Measurements from ENCODE around the gene MSANTD1.

The MSANTD1 gene

DNA sequence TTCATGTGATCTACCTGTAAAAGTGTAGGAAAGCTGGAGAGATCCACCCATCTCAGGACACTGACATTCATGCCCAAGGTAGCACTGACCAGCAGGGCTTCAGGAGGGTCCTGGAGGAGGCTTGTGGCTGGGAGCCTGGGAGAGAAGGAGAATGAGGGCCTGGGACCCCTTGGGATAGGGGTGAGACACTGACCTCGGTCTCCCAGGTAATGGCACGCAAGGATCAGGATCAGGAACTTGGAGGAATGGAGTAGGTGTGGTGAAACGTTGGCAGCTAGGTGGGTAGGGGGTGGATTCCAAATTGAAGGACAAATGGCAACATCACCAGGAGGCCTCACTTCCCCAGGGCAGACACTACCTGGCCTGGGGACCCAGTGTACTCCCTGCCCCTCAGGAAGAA lies 31.5 kb downstream of the MSANTD1 start:
- Histone ChIP-seq H3K27me3 (ENCODE audit: low read depth, low read length) (no peaks in the 10 kb centered on the region), H3K36me3 (ENCODE audit: control insufficient read depth in 1 of 2, insufficient read depth in 2 of 2, low read length in 2 of 2) (no peaks in the 10 kb centered on the region), H3K4me1 (ENCODE audit: control insufficient read depth in 1 of 2, insufficient read depth in 2 of 2, low read length in 2 of 2) (no peaks in the 10 kb centered on the region), H3K27ac (ENCODE audit: low read length) (no peak overlapping the region), H3K4me3 (ENCODE audit: low read depth in 1 of 2, low read length in 2 of 2) (no peak overlapping the region), H3K9me3 (ENCODE audit: control insufficient read depth in 1 of 2, low read length in 2 of 2) (no peaks in the 10 kb centered on the region)

DNA sequence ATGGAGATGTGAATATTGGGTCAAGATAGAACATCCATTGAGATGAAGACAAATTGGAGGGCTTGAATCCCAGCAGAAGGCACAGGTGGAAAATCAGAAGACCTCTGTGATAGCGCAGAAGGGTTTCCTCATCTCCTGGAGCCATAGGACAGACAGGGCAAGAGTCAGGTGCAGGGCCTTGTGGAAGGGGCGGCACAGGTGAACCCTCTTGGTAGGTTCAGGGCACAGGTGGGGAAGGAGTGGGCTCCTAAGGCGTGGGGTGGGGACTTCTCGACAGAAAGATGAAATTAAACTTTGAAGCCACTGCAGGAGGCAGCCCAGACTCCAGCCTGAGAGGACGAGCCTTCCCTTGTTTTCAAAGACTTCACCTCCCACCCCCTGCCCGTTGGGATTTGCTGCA lies 34.5 kb downstream of the MSANTD1 start:
- no peaks in the 10 kb centered on the region for H3K27me3 ChIP-seq (ENCODE audit: low read depth, low read length)
- no peaks in the 10 kb centered on the region for H3K36me3 ChIP-seq (ENCODE audit: control insufficient read depth in 1 of 2, insufficient read depth in 2 of 2, low read length in 2 of 2)
- no peak overlapping the region for H3K27ac ChIP-seq (ENCODE audit: low read length)

DNA sequence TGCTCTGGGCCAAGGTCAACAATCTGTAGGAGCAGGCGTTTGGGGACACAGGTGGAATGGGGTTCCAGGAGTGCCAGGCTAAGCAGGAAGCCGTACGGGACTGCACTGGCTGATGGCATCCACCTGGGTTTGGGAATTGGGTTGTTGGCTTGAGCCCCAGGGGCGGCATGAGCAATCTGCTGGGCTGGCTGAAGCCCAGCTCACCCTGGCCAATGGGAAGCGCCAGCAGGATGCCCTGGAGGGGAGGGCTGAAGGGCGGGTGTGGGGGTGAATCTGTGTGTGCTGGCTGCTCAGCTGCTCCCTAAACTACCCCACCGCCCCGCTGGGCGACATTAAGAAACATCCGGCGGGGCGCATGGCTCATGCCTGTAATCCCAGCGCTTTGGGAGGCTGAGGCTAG lies 35.0 kb downstream of the MSANTD1 start:
- H3K36me3 ChIP-seq (ENCODE audit: control insufficient read depth in 1 of 2, insufficient read depth in 2 of 2, low read length in 2 of 2): no peaks in the 10 kb centered on the region
- no peaks in the 10 kb centered on the region for H3K27me3 ChIP-seq (ENCODE audit: low read depth, low read length)
- no peak overlapping the region for H3K4me3 ChIP-seq (ENCODE audit: low read depth in 1 of 2, low read length in 2 of 2)
- no peak overlapping the region for H3K27ac ChIP-seq (ENCODE audit: low read length)
- no peaks in the 10 kb centered on the region for H3K9me3 ChIP-seq (ENCODE audit: control insufficient read depth in 1 of 2, low read length in 2 of 2)
- H3K4me1 ChIP-seq (ENCODE audit: control insufficient read depth in 1 of 2, insufficient read depth in 2 of 2, low read length in 2 of 2): no peaks in the 10 kb centered on the region

More for the DNA sequence above, 34.5 kb downstream of the MSANTD1 start:
- Histone ChIP-seq H3K4me1 (ENCODE audit: control insufficient read depth in 1 of 2, insufficient read depth in 2 of 2, low read length in 2 of 2) (no peaks in the 10 kb centered on the region), H3K9me3 (ENCODE audit: control insufficient read depth in 1 of 2, low read length in 2 of 2) (no peaks in the 10 kb centered on the region), H3K4me3 (ENCODE audit: low read depth in 1 of 2, low read length in 2 of 2) (no peak overlapping the region)

DNA sequence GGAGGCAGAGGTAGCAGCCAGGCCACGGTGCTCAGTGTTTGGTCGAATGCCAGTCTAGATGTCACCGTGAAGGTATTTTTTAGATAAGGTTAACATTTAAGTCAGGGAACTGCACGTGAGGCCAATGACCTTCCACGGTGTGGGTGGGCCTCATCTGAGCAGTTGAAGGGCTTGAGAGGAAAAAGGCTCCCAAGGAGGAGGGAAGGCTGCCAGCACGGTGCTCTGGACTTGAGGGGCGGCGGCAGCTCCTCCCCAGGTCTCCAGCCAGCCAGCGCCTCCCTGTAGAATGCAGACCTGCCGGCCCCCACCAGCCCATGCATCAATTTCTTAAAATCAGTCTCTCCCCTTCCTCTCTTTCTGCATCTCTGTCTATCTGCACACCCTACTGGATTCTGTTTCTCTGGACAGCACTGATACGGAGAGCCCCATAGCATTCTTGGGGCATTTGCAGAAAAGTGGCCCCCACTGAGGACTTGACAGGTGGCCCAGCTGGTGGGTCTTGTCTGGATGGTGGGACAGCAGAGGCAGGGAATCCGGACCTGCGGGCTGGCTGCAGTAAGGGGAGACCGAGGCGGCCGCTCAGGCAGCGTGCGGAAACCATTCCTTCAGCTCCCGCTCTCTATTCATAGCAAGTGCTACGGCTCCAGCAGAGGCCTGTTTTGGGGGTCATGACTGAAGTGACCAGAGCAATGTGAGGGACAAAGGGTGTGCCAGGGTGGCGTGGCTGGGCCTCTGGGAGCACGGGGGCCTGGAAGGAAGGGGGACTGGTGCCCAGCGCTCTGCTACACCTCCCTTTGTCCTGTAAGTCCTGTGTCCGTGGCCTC lies 36.0 kb downstream of the MSANTD1 start:
- no peak overlapping the region for H3K27ac ChIP-seq (ENCODE audit: low read length)
- no peaks in the 10 kb centered on the region for H3K9me3 ChIP-seq (ENCODE audit: control insufficient read depth in 1 of 2, low read length in 2 of 2)
- H3K27me3 ChIP-seq (ENCODE audit: low read depth, low read length): no peaks in the 10 kb centered on the region
- H3K4me3 ChIP-seq (ENCODE audit: low read depth in 1 of 2, low read length in 2 of 2): no peak overlapping the region
- H3K36me3 ChIP-seq (ENCODE audit: control insufficient read depth in 1 of 2, insufficient read depth in 2 of 2, low read length in 2 of 2): no peaks in the 10 kb centered on the region
- no peaks in the 10 kb centered on the region for H3K4me1 ChIP-seq (ENCODE audit: control insufficient read depth in 1 of 2, insufficient read depth in 2 of 2, low read length in 2 of 2)

DNA sequence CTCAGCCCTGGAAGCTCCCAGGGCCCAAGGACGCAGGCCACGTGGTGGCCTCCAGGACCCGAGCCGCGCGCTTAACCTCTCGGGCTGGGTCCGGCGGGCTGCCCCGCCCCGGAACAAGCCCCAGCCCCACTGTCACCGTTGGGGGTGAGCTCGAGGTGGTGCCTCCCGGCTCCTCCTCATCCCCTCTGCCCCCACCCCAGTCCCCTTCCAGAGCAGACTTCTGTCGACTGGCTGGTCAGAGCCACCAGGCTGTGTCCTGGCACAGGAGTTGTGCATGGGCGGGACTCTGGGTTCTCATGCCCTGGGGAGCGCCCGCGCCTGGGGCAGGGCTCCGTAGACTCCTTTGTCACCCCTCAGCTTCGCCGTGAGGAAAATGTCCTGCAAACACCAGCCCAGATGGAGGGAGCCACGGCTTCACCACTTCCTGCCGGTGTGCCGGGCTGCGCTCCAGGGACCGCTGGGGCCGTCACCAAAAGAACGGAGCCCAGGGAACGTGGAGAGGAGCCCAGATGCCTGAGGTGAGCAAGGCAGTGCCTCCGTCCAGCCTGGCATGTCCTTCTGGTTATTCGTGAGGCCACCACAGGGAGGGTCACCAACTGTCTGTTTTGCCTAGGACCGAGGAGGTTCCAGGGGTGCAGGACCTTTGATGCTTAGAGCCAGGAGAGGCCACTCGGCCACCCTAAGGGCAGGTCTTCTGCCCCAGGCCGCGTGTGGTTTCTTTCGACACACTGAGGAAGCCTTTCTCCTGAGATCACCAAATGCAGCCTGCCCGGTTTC lies 36.8 kb downstream of the MSANTD1 start:
- H3K4me3 ChIP-seq (ENCODE audit: low read depth in 1 of 2, low read length in 2 of 2): no peak overlapping the region

DNA sequence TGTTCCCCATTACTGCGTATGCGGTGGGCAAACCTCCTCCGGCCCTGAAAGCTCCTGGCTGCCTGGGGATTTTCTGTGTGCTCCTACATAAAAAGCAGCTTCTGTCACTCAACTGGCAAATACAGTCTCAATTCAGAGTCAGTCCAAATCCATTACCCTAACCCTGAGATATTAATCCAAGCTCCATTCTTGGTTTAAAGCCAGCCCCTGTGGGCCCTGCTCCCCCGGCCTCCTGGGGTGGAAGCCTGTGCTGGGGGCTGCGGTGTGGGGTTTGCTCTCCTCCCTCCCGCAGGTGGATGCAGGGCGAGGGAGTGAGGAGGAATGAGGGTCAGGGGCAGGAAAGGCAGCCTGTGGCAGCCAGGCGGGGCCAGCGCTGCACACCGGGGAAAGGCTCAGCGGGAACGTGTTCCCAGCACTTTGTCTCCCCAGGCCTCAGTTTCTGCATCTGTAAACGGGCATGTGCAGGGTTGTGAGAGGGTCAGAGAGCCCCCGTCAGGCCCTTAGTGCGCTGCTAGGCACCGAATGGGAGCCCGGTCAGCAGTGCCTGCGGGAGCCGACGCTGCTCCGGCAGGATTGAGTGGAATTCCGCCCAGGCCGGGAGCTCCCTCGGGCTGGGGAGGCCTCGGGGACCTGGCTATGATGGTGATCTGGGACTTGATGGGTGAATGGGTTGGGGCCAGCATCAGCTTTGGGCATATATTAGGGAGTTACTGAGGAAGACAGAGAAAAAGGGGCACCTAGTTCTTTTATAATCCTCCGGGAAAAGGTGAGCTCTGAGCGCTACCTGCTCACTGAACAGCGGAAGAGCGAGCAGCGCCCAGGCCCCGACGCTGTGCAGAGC lies 37.6 kb downstream of the MSANTD1 start:
- Histone ChIP-seq H3K27me3 (ENCODE audit: low read depth, low read length) (no peaks in the 10 kb centered on the region), H3K4me1 (ENCODE audit: control insufficient read depth in 1 of 2, insufficient read depth in 2 of 2, low read length in 2 of 2) (peaks cover 0 to 5% of the 10 kb centered on the region in 2 donors), H3K9me3 (ENCODE audit: control insufficient read depth in 1 of 2, low read length in 2 of 2) (no peaks in the 10 kb centered on the region), H3K4me3 (ENCODE audit: low read depth in 1 of 2, low read length in 2 of 2) (no peak overlapping the region), H3K36me3 (ENCODE audit: control insufficient read depth in 1 of 2, insufficient read depth in 2 of 2, low read length in 2 of 2) (no peaks in the 10 kb centered on the region), H3K27ac (ENCODE audit: low read length) (no peak overlapping the region)

More for the DNA sequence above, 36.8 kb downstream of the MSANTD1 start:
- Histone ChIP-seq H3K27ac (ENCODE audit: low read length) (no peak overlapping the region), H3K27me3 (ENCODE audit: low read depth, low read length) (no peaks in the 10 kb centered on the region), H3K36me3 (ENCODE audit: control insufficient read depth in 1 of 2, insufficient read depth in 2 of 2, low read length in 2 of 2) (no peaks in the 10 kb centered on the region), H3K9me3 (ENCODE audit: control insufficient read depth in 1 of 2, low read length in 2 of 2) (no peaks in the 10 kb centered on the region), H3K4me1 (ENCODE audit: control insufficient read depth in 1 of 2, insufficient read depth in 2 of 2, low read length in 2 of 2) (no peaks in the 10 kb centered on the region)

DNA sequence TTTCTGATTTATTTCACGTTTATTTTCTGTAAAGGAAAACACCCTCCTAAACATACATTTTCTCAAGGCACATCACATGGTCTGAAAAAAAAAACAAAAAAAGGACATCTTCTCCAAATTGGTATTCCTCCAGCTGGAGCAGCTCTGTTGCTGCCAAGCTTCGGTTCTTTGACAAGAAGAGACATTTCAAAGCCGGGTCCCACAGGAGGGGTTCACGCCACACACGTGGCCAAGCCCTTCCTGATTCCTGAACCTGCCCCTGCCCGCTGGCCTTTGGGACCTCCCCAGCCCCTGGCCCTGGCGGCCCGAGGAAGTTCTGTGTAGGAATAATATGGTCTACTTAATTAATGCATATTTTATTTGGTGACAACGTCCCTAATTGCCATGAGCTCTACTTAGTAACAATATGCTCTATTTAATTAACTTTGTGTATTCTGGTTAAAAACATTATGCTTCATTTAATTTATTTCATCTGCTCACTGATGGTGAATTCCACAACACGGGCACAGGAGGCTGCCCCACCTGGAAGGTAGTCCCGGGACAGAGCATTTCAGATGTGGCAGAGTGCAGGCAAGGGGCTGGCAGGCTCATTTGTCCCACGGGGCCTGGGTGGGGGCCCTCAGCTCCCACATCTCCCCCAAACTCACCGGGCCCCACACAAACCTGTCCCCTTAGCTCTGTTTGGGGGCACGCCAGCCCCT lies 38.5 kb downstream of the MSANTD1 start:
- H3K27ac ChIP-seq (ENCODE audit: low read length): no peak overlapping the region
- peaks cover 0 to 7% of the 10 kb centered on the region in 2 donors for H3K4me1 ChIP-seq (ENCODE audit: control insufficient read depth in 1 of 2, insufficient read depth in 2 of 2, low read length in 2 of 2)
- no peak overlapping the region for H3K4me3 ChIP-seq (ENCODE audit: low read depth in 1 of 2, low read length in 2 of 2)
- H3K27me3 ChIP-seq (ENCODE audit: low read depth, low read length): no peaks in the 10 kb centered on the region
- no peaks in the 10 kb centered on the region for H3K36me3 ChIP-seq (ENCODE audit: control insufficient read depth in 1 of 2, insufficient read depth in 2 of 2, low read length in 2 of 2)
- H3K9me3 ChIP-seq (ENCODE audit: control insufficient read depth in 1 of 2, low read length in 2 of 2): no peaks in the 10 kb centered on the region

DNA sequence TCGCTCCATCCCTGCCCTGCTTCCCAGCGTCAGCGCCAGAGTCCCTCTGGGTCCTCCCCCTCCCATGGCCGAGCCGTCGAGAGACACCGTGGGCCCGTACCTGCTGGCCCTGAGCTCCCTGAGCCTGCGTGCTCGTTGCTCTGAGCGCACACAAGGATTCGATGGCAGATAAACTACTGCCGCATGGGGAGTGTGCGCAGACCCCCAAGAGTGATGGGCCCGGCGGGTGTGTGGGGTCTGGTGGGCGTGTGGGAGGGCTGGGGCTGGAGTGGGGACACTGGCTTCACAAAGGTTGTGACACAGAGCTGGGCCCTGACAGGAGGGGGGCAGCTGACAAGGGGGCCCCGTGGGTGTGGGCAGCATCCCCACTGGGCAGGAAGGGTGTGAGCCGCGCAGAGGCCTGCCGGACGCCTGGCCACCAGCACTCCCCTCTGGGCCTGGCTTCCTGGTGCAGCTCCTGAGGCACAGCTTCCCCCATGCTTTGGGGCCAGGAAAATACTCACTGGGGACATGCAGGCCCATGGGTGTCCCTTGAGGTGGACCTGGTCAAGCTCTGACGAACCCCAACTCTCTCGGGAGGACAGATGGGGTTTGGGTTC lies 39.1 kb downstream of the MSANTD1 start:
- no peaks in the 10 kb centered on the region for H3K36me3 ChIP-seq (ENCODE audit: control insufficient read depth in 1 of 2, insufficient read depth in 2 of 2, low read length in 2 of 2)
- H3K9me3 ChIP-seq (ENCODE audit: control insufficient read depth in 1 of 2, low read length in 2 of 2): no peaks in the 10 kb centered on the region
- H3K27me3 ChIP-seq (ENCODE audit: low read depth, low read length): no peaks in the 10 kb centered on the region
- H3K27ac ChIP-seq (ENCODE audit: low read length): no peak overlapping the region
- H3K4me1 ChIP-seq (ENCODE audit: control insufficient read depth in 1 of 2, insufficient read depth in 2 of 2, low read length in 2 of 2): peaks cover 0 to 7% of the 10 kb centered on the region in 2 donors
- H3K4me3 ChIP-seq (ENCODE audit: low read depth in 1 of 2, low read length in 2 of 2): no peak overlapping the region

DNA sequence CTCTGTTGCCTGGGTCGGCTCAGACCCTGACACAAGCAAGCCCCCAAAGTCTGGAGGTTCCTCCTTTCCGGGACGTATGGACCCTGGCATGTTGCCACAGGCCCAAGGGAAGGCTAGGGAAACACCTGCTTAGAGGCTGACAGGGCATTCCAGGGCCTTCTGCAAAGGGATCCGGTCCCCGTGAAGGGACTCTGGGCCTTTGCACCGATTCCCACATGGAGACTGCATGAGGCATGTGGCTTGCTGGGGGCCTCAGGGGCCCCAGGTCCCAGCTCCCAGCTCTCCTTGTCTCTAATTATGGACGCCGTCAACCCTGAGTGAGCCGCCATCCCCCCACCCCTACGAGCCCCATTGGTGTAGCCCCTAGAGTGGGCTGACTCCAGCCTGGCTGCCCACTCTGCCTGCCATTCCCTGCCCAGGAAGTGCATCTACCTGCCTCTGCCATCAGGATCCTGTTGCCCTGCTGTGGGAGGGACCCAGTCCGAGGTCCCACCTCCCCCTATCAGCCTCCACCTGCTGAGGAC lies 39.7 kb downstream of the MSANTD1 start:
- H3K4me1 ChIP-seq (ENCODE audit: control insufficient read depth in 1 of 2, insufficient read depth in 2 of 2, low read length in 2 of 2): peaks cover 0 to 10% of the 10 kb centered on the region in 2 donors
- H3K9me3 ChIP-seq (ENCODE audit: control insufficient read depth in 1 of 2, low read length in 2 of 2): no peaks in the 10 kb centered on the region
- H3K27ac ChIP-seq (ENCODE audit: low read length): no peak overlapping the region
- no peaks in the 10 kb centered on the region for H3K27me3 ChIP-seq (ENCODE audit: low read depth, low read length)
- H3K4me3 ChIP-seq (ENCODE audit: low read depth in 1 of 2, low read length in 2 of 2): no peak overlapping the region
- no peaks in the 10 kb centered on the region for H3K36me3 ChIP-seq (ENCODE audit: control insufficient read depth in 1 of 2, insufficient read depth in 2 of 2, low read length in 2 of 2)

DNA sequence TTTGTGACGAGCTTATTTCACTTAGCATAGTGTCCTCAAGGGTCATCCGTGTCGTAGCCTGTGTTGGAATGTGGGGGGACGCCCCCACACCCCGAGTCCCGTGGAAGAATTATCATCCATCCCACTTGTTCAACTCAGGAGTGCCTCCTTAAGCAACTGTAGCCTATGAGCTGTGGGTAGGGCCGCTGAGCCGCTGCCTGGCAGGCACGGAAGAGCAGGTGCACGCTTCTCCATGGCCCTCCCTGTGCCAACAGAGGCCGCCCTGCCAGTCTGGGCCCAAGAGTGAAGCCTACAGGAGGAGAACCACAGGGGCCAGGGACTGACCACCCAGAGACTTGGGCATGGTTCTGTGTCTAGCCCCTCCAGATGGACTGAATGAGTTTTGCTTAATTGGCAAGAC lies 41.5 kb downstream of the MSANTD1 start:
- Histone ChIP-seq H3K27ac (ENCODE audit: low read length) (no peak overlapping the region), H3K4me3 (ENCODE audit: low read depth in 1 of 2, low read length in 2 of 2) (no peak overlapping the region), H3K27me3 (ENCODE audit: low read depth, low read length) (no peaks in the 10 kb centered on the region), H3K9me3 (ENCODE audit: control insufficient read depth in 1 of 2, low read length in 2 of 2) (no peaks in the 10 kb centered on the region), H3K36me3 (ENCODE audit: control insufficient read depth in 1 of 2, insufficient read depth in 2 of 2, low read length in 2 of 2) (no peaks in the 10 kb centered on the region), H3K4me1 (ENCODE audit: control insufficient read depth in 1 of 2, insufficient read depth in 2 of 2, low read length in 2 of 2) (peaks cover 0 to 17% of the 10 kb centered on the region in 2 donors)

Measured in muscle layer of duodenum (tissue), 2 donors.